Glutamatergic neuron (in vitro differentiated cells): ENCODE results near the gene IL17A. TPM values are rescaled to one million over a fixed set of nuclear protein-coding genes. Genes with fewer than 3 reads are reported as not detected.

ENCODE experiments used
- DNase-seq: peaks from one replicate; pipeline ENCODE4 v3.0.0; 2022
- H3K27ac Mint-ChIP-seq: one replicate; pipeline ENCODE4 v1.8.0; 2020; ENCODE audit warnings: mild to moderate bottlenecking, mixed read lengths, inconsistent platforms; ENCODE audit not compliant: unreplicated experiment
- H3K27me3 Mint-ChIP-seq: one replicate; pipeline ENCODE4 v1.8.0; 2020; ENCODE audit warnings: mild to moderate bottlenecking, moderate library complexity, mixed read lengths, inconsistent platforms; ENCODE audit not compliant: unreplicated experiment
- H3K36me3 Mint-ChIP-seq: one replicate; pipeline ENCODE4 v1.8.0; 2020; ENCODE audit warnings: mild to moderate bottlenecking, mixed read lengths, inconsistent platforms; ENCODE audit not compliant: unreplicated experiment
- H3K4me1 Mint-ChIP-seq: one replicate; pipeline ENCODE4 v1.8.0; 2020; ENCODE audit warnings: mild to moderate bottlenecking, low read depth, mixed read lengths, inconsistent platforms; ENCODE audit not compliant: unreplicated experiment
- H3K4me3 Mint-ChIP-seq: one replicate; pipeline ENCODE4 v1.8.0; 2020; ENCODE audit warnings: mild to moderate bottlenecking, mixed read lengths, inconsistent platforms; ENCODE audit not compliant: unreplicated experiment
- H3K9me3 Mint-ChIP-seq: one replicate; pipeline ENCODE4 v1.8.0; 2020; ENCODE audit warnings: mild to moderate bottlenecking, moderate library complexity, mixed read lengths, inconsistent platforms; ENCODE audit not compliant: unreplicated experiment
- total RNA-seq: library from RNA; stranded (reverse); fragmentation: NEBNext Ultra II Directional; extraction: Animal tissue kit (Norgen Biotek cat#: 25700); gene quantifications from one replicate; pipeline ENCODE4 v1.2.1, GENCODE V29; 2021; ENCODE audit not compliant: unreplicated experiment
- TF ChIP-seq, protein P1 (sequence below): fragments of 200-600 bp; sonication (generic); IDR thresholded peaks from one replicate; pipeline ENCODE4 v1.5.0; 2021; ENCODE audit not compliant: partially characterized antibody, unreplicated experiment

Gene IL17A
- total RNA-seq, 1 donor from 2014 or later, result not detected

DNA sequence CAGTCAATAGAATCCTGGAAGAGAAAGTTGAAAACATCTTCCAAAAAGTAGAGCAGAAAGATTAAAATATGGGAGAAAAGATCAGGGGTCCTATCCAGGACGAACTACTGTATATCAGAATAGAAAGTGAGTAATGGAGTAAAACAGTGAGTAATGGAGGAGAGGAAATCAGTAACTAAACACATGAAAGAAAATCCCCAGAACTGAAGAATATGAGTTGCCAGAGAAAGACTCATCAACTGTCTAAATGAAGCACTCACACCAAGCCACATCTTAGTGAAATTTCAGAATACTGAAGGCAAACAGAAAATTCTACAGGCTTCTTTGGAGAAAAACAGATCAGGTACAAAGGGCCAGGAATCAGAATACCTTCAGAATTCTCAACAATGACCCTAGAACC lies 14.9 kb downstream of the IL17A start:
- H3K27me3 Mint-ChIP-seq, result peaks cover 3% of the 10 kb centered on the region
- peaks cover 5% of the 10 kb centered on the region for H3K9me3 Mint-ChIP-seq
- H3K36me3 Mint-ChIP-seq, result peaks cover 10% of the 10 kb centered on the region
- no peak overlapping the region for H3K27ac Mint-ChIP-seq
- no peak overlapping the region for H3K4me3 Mint-ChIP-seq
- no peaks in the 10 kb centered on the region for H3K4me1 Mint-ChIP-seq
- TF ChIP-seq, protein P1, sequence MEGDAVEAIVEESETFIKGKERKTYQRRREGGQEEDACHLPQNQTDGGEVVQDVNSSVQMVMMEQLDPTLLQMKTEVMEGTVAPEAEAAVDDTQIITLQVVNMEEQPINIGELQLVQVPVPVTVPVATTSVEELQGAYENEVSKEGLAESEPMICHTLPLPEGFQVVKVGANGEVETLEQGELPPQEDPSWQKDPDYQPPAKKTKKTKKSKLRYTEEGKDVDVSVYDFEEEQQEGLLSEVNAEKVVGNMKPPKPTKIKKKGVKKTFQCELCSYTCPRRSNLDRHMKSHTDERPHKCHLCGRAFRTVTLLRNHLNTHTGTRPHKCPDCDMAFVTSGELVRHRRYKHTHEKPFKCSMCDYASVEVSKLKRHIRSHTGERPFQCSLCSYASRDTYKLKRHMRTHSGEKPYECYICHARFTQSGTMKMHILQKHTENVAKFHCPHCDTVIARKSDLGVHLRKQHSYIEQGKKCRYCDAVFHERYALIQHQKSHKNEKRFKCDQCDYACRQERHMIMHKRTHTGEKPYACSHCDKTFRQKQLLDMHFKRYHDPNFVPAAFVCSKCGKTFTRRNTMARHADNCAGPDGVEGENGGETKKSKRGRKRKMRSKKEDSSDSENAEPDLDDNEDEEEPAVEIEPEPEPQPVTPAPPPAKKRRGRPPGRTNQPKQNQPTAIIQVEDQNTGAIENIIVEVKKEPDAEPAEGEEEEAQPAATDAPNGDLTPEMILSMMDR, result no peak
- DNase-seq, result no peak

DNA sequence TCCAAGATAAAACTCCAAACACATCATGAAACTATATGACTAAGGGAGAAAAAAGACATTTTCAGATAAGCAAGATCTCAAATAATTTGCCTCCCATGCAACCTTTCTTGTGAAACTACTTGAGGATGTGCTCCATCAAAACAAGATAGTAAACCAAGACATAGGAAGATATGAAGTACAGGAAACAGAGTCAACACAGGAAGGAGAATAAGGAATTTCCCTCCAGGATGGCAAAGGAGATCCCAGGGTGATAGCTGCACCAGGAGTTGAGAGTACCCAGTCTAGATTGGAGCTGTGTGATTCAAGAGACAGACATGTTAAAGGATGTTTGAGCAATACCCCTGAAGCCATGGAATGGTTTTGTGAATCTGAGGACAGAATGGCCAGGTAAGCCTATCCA lies 15.3 kb downstream of the IL17A start:
- no peaks in the 10 kb centered on the region for H3K4me1 Mint-ChIP-seq
- H3K4me3 Mint-ChIP-seq, result no peak overlapping the region
- H3K27me3 Mint-ChIP-seq, result peaks cover 3% of the 10 kb centered on the region
- TF ChIP-seq, protein P1, result no peak
- H3K36me3 Mint-ChIP-seq, result peaks cover 10% of the 10 kb centered on the region
- DNase-seq, result no peak
- peaks cover 5% of the 10 kb centered on the region for H3K9me3 Mint-ChIP-seq
- H3K27ac Mint-ChIP-seq, result no peak overlapping the region

DNA sequence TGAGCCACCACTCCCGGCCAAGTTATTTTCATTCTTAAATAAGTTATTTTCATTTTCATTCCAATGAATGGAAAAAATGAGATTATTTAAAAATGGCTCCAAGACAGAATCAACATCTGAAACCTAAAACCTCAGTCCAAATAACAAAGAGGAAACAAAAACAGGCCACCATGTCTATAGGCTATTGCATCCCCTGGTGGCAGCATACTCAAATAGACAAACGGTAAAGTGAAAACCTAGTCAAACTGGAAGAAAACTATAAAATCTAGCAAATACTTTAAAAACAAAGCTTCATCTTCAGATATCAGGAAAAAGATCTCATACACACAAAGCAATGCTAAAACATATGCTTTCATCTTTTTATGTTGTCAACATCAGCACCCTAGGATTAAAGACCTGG lies 20.9 kb downstream of the IL17A start:
- Mint-ChIP-seq H3K27me3 (no peaks in the 10 kb centered on the region), H3K9me3 (peaks cover 3% of the 10 kb centered on the region), H3K27ac (no peak overlapping the region), H3K36me3 (no peaks in the 10 kb centered on the region), H3K4me1 (no peaks in the 10 kb centered on the region), H3K4me3 (no peak overlapping the region)
- DNase-seq, result no peak
- TF ChIP-seq, protein P1, result no peak

DNA sequence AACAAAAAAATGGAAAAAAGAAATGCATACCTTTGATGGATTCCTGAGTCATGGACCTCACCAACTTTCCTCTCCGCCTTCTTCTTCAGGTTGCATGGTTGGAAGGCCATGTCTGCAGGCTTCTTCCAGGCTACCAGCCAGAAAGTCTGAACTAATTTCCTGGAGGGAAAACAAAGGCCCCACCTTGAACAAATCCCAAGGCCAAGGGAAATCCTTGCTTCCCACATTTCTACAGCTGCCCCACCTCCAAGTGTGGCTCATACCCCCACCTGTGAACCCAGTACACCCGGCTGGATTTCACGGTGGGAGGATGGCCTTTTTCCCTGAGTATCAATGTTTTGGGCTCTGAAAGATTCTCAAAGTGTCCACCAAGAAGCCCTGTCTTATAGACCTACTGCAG lies 22.4 kb downstream of the IL17A start:
- no peak overlapping the region for H3K27ac Mint-ChIP-seq
- no peaks in the 10 kb centered on the region for H3K4me1 Mint-ChIP-seq
- TF ChIP-seq, protein P1, result no peak
- peaks cover 1% of the 10 kb centered on the region for H3K9me3 Mint-ChIP-seq
- no peak for DNase-seq
- H3K27me3 Mint-ChIP-seq, result no peaks in the 10 kb centered on the region
- no peaks in the 10 kb centered on the region for H3K36me3 Mint-ChIP-seq
- no peak overlapping the region for H3K4me3 Mint-ChIP-seq

DNA sequence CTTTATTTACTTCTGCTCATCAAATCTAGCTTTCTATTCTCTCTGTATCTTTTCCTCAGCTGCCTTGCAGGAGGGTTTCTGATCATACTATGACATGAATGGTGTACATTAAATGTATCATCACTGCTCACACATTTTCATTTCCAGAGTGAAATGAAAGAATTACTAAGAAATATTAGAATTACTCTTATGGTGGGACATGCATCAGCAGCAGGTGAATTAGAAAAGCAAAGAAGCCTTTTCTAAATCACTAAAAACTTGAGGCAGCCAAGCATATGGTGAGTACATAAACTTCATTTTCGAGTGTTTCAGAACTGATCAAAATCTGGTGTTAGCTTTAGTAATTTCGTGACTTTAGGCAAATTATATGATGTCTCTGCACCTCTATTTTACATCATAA lies 23.6 kb downstream of the IL17A start:
- H3K9me3 Mint-ChIP-seq, result peaks cover 1% of the 10 kb centered on the region

More for the DNA sequence above, 23.6 kb downstream of the IL17A start:
- Mint-ChIP-seq H3K4me1 (no peaks in the 10 kb centered on the region), H3K27ac (no peak overlapping the region), H3K27me3 (no peaks in the 10 kb centered on the region), H3K36me3 (no peaks in the 10 kb centered on the region), H3K4me3 (no peak overlapping the region)
- DNase-seq, result no peak
- TF ChIP-seq, protein P1, result no peak
